GM20000 (cell line): ENCODE data around the gene PCDH17.

Source experiments
- DNase-seq: peaks from one replicate; pipeline ENCODE4 v3.0.0; 2012; ENCODE audit warnings: low spot score
- TF ChIP-seq, protein P1 (sequence below): IDR thresholded peaks from 2 replicates; pipeline ENCODE4 v1.5.1; 2012; ENCODE audit warnings: mild to moderate bottlenecking, control low read depth; ENCODE audit errors: extremely low read depth, missing control alignments

Gene PCDH17

GRCh38 chr13:57631596-57632275, at the start of gene PCDH17:
PCDH17 (plus strand) TSS chr13:57631744; CDS start chr13:57632547, 803 bp downstream.
- TF ChIP-seq, protein P1, sequence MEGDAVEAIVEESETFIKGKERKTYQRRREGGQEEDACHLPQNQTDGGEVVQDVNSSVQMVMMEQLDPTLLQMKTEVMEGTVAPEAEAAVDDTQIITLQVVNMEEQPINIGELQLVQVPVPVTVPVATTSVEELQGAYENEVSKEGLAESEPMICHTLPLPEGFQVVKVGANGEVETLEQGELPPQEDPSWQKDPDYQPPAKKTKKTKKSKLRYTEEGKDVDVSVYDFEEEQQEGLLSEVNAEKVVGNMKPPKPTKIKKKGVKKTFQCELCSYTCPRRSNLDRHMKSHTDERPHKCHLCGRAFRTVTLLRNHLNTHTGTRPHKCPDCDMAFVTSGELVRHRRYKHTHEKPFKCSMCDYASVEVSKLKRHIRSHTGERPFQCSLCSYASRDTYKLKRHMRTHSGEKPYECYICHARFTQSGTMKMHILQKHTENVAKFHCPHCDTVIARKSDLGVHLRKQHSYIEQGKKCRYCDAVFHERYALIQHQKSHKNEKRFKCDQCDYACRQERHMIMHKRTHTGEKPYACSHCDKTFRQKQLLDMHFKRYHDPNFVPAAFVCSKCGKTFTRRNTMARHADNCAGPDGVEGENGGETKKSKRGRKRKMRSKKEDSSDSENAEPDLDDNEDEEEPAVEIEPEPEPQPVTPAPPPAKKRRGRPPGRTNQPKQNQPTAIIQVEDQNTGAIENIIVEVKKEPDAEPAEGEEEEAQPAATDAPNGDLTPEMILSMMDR: no peak
- DNase-seq: peak; percentile 29

DNA sequence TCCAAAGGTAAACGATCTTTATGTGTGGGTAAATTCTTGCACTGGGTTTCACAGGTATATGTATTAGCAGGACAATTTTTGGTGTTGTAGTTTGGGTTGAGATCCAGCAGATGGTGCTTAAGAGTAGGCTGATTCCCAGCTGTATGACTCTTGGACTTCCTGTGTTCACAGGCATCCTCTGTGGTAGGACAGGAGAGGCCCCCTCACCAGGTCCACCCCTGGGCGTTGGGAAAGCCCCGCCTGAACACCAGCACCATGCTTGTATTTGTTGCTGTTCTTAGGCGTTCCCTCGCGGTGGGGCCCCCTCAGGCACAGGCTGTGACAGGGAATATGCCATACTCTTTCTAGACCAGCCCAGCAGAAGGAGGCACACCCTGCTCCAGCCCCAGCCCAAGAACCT, 49.5 kb upstream of the PCDH17 start:
- TF ChIP-seq, protein P1: no peak
- no peak for DNase-seq

- no peak for DNase-seq
- TF ChIP-seq, protein P1: no peak
Measured at GRCh38 chr13:57583529-57583928, 48.0 kb upstream of the PCDH17 start.

- TF ChIP-seq, protein P1: no peak
- DNase-seq: no peak
Measured at GRCh38 chr13:57588639-57589038, 42.9 kb upstream of the PCDH17 start.

DNA sequence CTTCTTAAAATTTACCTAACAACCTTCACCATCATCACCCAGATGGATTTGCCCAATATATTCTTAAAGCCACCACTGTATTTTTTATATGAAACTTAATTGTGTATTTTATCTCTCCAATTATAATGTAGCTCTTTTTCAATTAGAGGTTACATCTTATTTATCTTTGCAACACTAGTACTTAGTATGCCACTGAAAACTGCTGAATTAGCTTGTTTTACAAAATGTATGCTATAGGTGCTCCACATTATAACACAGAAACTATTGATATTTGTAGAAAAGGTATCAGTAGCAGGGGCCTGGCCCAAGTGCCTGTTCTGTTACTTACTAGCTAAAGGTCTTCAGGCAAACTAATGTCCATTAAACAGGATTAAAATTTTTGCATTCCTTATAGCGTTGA, 35.8 kb upstream of the PCDH17 start:
- TF ChIP-seq, protein P1: no peak
- DNase-seq: no peak

DNA sequence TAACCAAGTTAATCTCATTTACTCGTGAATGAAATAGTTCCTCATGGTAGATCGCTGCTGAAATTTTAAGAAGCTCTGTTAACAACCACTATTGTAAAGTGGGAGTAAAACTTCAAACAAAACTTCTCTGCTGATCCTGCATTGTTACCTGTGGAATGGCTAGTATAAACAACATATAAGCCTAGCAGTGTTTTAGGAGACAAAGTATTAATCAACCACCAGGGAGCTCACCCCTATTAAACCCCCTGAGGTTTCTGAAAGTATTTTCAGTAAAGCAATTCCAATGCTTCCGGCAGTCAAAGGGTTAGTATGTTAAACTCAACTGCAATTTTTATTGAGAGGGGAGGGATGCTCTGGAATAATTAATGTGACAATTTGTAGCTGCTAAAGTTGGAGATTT, 30.0 kb upstream of the PCDH17 start:
- TF ChIP-seq, protein P1: no peak
- DNase-seq: no peak

- TF ChIP-seq, protein P1: no peak
- no peak for DNase-seq
Measured at GRCh38 chr13:57604442-57604841, 27.1 kb upstream of the PCDH17 start.
